HG03097 (cell line): ENCODE results near the gene ARHGAP45.
"Not testable (repeated sequence)": the region's sequence is repeated elsewhere in the genome, so short reads cannot be mapped to it uniquely, and the experiment has no call there.

ENCODE experiments used
- ATAC-seq: cut with Tn5 transposase; IDR thresholded peaks from one replicate; pipeline ENCODE4 v1.9.1; 2021; ENCODE audit not compliant: unreplicated experiment, low FRiP score

Gene ARHGAP45

GRCh38 chr19:1113030-1113985, 46.3 kb downstream of the ARHGAP45 start:
- ATAC-seq, result no peak

DNA sequence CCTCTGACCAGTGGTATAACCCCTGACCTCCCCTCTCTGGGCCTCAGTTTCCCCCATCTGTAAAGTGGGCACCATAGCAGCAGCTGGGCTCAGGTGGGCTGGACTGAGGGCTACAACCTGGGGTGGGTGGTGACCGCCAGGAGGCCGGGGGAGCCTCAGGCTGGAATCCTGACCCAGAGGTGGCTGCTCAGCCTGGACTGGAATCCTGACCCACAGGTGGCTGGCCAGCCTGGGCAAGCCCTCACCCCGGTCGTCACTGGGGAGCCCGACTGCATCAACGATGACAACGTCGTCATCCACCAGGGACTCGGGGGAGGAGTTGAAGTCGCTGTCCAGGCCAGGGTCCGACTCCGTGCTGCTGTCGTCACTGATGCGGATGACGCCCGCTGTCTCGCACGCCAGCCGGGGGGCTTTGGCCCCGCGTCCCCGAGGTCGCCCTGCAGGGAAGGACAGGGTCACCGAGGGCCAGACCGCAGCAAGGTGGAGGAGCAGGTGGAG, 47.1 kb downstream of the ARHGAP45 start:
- no peak for ATAC-seq

DNA sequence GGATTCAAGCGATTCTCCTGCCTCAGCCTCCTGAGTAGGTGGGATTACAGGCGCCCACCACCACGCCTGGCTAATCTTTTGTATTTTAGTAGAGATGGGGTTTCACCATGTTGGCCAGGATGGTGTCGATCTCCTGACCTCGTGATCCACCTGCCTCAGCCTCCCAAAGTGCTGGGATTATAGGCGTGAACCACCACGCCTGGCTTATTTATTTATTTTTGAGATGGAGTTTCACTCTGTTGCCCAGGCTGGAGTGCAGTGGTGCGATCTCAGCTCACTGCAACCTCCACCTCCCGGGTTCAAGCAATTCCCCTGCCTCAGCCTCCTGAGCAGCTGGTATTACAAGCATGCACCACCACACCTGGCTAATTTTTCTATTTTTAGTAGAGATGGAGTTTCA, 47.8 kb downstream of the ARHGAP45 start:
- not testable (repeated sequence) for ATAC-seq

DNA sequence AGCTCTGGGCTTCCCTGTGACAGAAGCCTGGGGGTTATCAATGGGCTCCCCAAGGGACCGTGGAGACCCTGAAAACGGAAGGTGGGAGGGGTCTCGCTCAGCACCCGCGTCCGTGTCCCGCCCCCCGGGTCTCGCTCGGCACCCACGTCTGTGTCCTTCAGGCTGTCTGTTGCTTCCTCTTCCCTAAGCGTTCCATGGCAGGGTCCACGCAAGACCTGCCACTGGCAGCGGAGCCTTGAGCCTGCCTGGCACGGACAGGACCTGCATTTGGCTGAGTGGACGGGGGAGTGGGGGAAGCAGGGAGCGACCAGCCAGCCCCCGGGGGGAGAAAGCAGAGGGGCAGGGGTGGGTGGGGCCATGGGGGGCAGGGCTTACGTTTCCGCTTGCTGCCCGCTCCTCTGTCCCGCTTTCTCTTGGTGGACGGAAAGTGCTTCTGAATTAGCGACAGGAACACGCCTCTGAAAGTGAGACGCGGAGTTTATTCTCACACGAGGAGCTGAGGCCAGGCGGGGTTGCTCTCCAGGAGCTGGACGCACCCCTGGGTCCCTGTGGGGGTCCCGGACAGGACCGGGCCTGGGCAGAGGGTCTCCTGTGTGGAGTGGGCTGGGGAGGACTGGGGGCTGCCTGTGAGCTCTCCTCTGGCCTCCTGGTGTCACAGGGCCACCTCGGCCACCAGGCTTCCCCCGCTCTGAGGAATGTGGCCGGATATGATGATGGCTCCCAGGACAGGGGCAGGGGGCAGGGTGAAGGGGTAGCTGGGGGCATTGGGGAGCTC, 48.9 kb downstream of the ARHGAP45 start:
- ATAC-seq, result no peak

DNA sequence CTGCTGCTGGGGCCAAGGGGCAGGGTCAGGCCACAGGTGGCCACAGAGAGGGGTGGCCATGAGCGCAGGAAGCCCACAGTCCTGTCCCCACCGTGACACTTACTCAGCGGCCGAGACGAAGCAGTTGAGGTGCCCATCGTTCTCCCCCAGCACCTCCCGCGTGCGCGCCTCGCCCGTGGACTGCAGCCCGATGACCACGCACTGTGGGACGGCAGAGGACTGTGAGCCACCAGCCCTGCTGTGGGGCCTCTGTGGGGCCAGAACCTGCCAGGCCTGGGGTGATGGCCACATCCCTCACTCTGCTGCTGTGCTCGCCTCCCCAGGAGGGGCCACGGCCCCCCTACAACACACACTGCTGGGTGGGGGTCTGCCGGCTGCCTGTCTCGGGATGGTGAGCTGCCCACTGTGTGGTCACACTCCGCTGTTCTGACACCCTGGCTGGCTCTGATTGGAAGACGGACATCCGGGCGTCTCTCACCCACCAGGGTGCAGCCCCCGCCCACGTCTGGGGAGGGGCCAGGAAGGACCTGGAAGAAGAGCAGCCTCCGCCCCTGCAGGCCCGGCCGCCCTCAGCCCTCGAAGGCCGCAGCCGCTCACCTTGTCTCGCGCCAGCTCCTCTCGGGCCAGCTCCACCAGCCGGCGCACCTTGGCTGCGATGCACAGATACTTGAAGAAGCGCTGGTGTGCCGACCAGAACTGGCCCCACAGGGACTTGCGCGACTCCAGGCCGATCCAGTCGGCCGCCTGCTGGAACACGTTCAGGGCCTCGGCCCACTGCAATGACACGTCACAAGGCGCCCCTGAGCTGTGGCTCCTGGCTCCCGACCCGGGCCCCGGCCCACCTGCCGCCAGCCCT, 50.0 kb downstream of the ARHGAP45 start:
- ATAC-seq, result no peak

DNA sequence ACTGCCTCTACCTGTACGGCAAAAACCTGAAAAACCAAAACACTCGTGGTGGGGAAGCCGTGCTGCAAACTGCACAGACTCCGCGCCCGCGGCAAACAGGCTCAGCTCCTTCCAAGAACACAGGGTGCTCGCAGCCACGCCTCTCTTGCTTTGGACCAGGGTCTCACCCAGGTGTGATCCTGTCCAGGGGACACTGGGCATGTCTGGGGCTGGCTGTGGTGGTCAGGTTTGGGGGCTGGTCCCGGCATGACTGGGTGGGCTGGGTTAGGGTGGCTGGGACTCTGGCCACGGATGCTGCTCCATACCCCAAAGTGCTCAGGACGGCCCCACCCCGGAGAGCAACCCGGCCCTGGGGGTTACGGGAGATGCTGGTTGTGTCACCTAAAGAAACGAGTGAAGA, 50.7 kb downstream of the ARHGAP45 start:
- no peak for ATAC-seq

DNA sequence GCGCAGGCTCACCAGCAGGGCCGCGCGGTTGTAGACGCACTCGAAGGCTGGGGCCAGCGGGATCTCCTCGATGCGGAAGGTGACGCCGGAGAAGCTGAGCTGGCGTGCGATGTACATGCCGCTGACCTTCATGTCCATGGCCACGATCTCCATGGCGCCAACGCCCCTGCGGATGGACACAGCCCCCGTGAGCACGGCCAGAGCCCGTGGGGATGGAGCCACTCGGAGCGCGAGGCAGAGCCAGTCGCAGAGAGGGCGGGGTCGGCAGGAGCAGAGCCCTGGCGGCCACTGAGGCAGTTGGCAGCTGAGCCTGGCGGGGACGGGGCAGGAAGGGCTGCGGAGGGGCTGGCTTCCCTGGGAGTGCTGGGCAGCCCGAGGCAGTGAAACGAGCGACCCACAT, 52.0 kb downstream of the ARHGAP45 start:
- ATAC-seq, result no peak

GRCh38 chr19:1119475-1120217, 52.7 kb downstream of the ARHGAP45 start:
- ATAC-seq, result no peak

GRCh38 chr19:1121395-1121794, 54.4 kb downstream of the ARHGAP45 start:
- ATAC-seq, result no peak

GRCh38 chr19:1122021-1122971, 55.3 kb downstream of the ARHGAP45 start:
- no peak for ATAC-seq

DNA sequence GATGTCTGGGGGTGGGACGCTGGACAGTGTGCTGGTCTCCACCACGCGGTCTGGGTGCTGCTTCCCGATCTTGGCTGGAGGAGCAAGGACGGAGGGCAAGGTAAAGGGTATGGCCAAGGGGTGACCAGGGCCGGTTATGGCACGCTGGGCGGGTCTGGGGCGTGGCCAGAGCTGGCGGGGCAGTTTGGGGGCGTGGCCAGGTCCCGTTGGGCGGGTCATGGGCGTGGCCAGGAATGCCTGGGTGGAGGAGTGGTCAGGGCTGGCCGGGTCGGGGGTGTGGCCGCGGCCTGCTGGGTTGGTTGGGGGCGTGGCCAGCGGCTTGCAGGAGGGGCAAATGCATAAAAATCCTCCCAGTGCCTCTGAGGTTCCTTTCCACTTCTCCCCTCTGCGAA, 56.0 kb downstream of the ARHGAP45 start:
- ATAC-seq, result no peak

GRCh38 chr19:1123381-1123780, 56.4 kb downstream of the ARHGAP45 start:
- no peak for ATAC-seq

GRCh38 chr19:1123885-1124677, 57.1 kb downstream of the ARHGAP45 start:
- ATAC-seq, result no peak

DNA sequence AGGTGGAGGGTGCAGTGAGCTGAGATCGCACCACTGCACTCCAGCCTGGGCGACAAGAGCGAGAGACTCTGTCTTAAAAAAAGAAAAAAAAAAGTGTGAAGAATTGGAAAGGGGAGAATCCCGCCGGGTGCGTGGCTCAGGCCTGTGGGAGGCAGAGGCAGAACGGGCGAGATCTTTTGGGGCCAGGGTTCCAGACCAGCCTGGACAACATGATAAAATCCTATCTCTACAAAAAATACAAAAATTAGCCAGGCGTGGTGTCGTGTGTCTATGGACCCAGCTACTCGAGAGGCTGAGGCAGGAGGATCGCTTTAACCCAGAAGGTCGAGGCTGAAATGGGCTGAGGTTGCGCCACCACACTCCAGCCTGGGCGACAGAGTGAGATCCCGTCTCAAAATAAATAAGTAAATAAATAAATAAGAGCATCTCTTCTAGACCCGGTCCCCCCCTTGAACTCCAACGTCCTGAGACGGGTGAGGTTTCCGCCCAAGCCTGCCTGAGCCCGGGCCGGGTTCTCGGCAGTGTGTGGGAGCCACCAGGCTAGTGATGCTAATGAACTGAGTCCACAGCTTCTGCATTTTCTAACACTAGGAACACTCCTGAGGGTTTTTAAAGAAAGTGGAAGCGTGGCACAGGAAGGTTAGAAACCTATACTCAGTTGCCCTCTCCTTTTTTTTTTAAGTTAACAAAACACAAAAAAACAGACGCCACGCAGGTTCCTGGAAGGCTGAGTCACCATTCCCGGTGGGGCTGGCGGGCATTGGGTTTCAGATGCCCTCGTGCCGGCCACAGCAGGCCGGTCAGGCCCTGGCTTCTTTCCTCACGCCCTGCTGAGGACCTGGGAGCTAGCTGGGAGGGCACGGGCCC, 58.9 kb downstream of the ARHGAP45 start:
- no peak for ATAC-seq

DNA sequence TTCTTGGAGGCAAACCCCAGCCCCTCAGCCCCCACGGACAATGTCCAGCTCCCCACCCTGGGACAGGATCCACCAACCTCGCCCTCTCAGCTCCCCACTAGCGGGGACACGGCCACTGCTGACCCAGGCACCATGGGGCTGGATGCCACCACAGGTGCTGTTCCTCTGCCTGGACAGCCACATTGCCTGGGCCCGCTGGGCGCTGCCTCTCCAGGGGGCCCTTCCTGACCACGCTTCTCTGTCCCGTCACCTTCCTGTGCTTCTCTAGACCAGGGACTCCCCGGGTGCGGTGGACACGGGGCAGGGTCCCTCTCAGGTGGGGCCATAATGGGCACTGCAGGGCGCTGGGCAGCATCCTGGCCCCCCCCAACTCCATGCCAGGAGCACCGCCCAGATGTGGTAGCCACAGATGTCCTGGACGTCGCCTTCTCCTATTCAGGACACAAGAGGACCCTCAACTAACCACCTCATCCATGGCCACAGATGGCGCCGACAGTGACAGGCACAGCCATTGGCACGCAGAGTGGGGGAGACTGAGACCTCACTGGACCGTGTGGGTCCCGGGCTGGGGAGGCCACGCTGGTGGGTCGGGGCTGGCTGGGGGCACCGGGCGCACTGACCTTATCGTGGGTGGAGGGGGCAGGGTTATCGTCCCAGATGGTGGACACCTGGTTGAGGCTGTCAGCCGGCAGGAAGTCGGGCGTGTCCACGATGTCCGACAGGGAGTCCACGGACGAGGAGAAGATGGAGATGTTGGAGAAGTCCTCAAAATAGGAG, 60.2 kb downstream of the ARHGAP45 start:
- ATAC-seq, result no peak

GRCh38 chr19:1128106-1128505, 61.1 kb downstream of the ARHGAP45 start:
- ATAC-seq, result no peak
